CD4-positive, alpha-beta T cell treated with Interleukin-6 at 100 ng/mL for 8 hours (primary cell): ENCODE data around the gene CMIP.
A peak's percentile ranks its signal among the peaks of the same experiment; 100 is the strongest.
"Not testable (repeated sequence)": the region's sequence is repeated elsewhere in the genome, so short reads cannot be mapped to it uniquely, and the experiment has no call there.

Experiments
- DNase-seq: peaks from one replicate; pipeline ENCODE4 v3.0.0-alpha.2; 2020; ENCODE audit warnings: mixed read lengths, low spot score

CMIP gene

DNA sequence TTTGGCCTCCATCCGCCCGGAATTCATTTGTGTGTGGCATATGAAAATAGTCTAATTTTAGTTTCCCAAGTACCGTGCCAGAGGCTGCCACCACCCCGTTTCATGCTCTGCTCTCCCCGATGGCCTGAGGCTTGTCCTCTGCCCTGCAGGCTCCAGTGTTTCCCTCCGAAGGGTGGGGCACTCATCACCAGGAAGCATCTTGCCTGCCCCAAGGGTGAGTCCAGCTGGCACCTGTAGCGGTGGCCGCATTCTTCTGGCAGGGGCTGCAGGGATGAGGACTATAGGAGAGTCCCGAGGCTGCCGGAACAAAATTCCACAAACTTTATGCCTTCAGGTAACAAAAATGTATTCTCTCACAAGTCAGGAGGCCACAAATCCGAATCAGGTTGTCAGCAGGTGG, 23.1 kb upstream of the CMIP start:
- no peak for DNase-seq

DNA sequence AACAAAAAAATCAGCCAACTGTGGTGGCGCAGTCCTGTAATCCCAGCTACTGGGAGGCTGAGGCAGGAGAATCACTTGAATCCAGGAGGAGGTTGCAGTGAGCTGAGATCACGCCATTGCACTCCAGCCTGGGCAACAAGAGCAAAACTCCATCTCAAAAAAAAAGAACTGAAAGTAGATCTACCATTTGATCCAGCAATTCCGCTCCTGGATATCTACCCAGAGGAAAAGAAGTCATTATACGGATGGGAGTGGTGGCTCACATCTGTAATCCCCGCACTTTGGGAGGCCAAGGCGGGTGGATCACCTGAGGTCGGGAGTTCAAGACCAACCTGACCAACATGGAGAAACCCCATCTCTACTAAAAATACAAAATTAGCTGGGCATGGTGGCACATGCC, 22.5 kb upstream of the CMIP start:
- not testable (repeated sequence) for DNase-seq

DNA sequence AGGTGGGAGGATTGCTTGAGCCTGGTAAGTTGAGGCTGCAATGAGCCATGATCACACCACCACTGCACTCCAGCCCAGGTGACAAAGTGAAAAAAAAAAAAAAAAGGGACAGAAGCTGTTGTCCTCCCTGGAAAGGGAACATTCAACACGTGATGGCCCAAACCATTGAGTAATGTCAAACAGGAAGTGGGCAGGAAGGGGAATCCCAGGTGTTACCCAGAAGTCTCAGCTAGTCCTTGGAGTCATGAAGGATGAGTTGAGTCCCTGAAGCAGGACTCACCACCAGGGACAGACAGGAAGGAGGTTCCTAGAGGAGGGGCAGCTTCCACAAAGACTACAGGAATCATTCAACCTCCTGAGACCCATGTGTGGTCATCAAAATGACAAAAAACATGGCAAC, 19.8 kb upstream of the CMIP start:
- no peak for DNase-seq

DNA sequence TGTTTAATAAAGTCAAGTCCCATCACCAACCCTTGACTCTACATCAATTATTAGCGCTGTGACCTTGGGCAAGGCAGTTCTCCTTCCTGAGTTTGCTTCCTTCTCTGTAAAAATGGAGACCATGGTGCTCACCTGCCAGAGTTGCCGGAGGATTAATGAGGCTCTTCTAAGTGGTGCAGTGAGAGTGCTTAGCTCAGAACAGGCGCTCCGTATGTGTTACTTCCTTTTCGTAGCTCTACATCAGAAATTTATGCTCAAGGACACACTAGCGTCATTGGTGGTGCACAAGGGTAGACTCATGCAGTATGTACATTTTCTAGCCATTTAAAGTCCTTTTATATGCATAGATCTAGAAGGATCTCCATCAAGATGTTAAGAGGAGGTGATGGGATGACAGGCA, 17.4 kb upstream of the CMIP start:
- DNase-seq, result no peak

DNA sequence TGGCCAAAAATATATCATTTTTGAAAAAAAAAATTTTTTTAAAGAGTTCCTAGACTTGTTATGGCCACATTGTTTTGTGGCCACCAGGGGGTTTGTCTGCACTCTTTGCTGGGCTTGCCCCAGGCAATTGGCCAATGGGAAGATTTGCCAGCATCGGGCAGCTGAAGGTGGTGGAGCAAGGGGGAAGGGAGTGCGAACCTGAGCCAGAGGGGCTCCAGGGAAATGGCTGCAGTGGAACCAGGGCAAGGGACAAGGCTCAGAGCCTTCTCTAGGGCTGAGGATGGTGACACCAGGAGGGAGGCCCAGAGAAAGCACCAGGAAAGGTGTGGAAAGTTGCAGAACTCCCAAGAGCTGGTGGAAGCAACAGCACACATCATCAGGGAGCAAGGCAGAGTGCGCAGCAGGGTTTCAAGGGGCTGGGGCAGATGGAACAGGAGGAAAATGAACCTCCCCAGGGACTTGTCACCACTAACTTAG, 15.5 kb upstream of the CMIP start:
- no peak for DNase-seq

DNA sequence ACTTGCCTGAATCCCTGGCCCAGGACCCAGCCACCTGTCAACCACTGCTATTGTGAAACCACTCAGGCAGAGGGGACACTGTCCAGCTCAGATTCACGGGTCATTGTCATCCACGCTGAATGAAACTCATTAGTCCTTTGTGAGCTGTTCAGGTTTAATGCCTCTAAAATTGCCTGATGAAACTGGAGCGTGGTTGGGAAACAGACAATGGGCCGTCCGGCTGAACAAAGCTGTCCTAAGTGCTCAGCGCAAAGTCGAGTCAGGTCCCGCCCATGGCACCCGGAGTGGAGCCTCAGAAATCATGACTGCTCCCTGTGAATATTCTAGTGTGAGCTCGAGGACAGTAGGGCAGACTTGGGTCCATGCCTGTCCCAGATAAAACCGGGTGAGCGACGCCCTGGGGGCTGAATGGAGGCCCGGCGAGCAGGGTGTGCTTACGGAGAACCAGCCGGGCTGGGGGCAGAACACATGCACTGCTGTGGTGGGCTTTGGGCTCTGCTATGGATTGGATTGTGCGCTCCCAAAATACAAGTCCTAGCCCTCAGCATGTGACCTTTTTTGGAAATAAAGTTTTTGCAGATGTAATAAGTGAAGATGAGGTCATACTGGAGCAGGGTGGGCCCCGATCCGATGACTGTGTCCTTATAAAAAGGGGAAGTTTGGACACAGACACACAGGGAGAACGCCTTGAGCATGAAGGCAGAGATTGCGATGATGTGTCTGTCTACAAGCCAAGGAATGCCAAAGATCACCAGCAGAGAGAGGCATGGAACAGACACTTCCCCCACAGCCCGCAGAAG, 12.9 kb upstream of the CMIP start:
- DNase-seq, result no peak

DNA sequence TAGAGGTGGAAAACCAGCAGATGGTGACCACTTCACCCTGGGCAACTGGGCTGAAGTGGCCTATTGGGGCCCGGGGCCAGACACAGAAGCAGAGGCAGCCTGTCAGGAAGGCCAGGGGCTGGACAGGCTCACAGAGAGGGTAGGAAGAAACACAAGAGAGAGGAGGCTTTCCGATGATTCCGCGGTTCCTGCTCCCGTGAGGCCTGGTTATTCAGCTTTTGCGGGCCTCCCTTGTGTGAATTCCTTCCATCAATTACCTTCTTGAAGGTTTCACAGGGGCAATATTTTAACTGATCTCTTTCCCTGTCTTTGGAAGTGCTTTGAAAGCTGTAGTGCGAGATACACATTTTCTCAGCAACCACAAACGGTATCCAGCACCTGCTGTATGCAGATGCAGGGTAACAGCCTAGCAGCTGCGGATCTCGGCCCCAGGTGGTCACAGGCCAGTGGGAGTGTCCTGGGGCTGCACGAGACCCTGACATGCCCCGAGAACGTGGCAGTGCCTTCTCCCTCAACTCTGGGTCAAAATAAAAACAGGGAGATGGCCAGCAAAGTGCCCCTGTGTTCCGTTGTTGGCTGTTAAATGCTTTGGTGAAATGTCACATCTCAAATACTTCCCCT, 11.6 kb upstream of the CMIP start:
- no peak for DNase-seq

DNA sequence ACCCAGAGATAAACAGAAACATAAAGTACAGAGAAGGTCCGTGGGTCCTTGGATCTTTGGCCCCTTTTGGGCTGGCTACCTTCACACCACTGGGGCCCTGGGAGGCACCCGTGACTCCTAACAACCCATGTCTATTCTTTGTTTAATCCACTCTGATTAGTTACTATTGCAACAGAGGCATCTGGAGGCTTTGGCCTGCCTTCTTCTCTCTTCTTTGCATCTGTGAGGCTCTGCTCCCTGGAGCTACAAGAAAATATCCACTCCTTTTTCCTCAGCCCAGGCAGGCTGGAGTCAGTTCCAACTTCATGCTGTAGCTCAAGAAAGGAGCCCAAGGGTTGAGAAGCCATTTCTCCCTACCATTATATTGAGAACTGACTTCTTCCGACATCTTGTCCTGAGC, 9.5 kb upstream of the CMIP start:
- no peak for DNase-seq

DNA sequence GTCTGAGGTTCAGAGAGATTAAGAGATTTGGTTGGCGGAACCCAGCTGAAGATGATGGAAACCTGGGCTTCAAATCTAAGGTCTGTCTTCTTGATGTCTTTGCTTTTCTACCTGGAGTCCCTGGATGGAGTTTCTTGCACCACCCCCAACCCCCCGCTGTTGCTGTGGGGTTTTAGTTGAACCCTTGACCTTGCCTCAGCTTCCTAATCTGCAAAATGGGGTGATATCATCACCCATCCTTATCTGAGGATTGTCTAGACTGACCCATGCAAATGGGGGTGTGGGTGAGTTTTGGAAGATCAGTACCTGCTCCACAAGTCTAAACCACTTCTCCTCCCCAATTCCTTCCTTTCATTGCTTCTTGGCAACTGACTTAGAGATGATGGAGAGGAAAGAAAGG, 9.0 kb upstream of the CMIP start:
- no peak for DNase-seq

DNA sequence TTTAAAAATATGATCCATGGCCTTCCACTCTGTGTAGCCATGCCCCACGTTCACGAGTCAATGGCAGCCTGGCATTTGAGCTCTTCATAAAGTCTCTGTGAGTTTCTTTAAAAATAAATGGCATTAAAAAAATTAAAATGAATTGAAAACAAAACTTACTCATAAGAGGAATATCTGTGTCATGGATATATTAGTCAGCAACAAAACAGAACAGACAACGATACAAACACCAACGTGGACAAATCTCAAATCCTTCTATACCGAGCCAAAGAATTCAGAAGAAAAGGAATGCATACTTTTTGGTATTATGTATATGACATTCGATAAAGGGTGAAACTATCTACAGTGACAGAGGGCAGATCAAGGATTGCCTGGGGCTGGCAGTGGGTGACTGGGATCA, 8.2 kb upstream of the CMIP start:
- no peak for DNase-seq

DNA sequence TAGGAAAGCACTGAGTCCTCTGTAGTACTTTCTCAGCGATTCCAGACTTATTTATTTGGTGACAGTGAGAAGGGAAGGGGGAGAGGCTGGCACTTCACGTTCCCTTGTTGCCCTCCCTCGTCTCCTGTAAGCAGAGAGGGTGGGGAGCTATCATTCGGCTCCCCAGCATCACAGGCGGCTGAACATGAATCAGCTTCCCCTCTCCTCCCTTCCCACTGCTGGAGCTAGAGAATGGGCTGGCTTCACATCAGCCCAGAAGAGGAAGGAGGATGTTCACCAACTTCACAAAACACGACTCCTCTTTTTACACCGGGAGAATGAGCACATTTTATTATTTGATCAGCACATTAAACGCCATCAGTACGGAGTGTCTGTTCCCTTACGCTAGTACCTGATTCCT, 6.7 kb upstream of the CMIP start:
- DNase-seq, result no peak

DNA sequence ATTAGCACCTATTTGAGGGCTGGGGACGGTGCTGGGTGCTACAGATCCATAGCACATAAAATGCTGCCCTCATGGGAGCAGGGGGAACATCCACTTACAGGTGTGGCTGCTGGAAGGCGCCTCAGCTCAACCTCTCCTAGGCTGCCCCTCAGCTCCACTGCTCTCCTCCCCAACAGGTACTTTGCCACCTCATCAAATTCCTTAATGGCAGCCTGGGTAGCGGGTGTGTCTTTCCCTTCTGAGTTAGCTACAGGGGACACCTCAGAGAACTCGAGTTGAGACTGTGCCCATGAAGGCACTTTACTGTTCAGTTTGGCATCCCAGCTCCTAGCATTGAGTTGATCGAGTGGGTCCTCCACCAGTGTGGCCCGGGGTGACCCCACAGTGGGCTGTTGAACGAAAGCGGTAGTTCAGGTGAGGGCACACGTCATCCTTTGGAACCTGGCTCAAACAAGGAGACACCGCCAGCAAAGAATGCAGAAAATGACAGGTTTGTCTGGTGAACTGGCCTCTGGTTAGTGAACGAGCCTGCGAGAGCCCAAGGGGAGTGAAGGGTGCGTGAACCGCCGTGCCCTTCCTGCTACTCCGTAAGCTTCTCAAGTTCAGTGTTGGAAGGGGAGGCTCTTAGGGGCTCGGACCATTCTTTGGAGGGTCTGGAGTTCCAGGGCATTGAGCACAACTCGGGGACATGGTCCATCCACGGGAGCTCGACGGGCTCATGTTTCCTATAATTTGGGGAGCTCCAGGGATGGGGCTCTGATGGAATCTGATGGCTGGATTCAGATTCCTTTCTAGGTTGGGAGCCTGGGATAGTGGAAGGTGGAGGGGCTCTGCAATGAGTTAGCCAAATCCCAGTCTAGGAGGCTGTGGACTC, 3.5 kb upstream of the CMIP start:
- no peak for DNase-seq

DNA sequence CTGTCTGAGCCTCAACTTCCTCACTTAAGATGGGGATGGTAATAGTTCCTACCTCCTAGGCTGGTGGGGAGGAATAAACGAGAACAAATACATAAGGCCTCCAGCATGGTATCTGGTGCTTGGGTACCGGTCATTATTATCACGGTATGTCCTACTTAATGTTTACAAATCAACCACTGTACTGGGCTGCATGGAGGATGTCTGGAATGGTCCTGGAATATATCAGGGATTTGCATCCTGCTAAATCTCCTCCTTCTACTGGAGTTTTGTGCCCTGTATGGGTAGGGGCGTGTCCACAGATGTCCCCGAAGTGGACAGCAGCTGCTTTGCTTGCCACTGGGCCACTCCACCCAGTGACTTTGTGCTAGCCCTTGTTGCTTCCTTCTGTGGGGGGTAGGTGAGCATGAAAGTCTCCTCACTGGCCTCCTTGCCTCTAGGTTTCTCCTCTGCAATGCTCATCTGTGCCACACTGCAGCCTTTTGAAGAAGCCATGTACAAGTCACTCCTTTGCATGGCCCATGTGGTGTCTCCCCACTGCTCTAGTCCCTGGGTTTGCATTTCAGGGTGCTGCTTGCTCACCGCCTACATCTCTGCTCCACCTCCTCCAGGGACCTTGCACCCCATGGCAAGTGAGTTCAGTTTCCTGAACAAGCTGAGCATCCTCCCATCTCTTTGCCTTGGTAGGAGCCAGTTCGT, 2.2 kb upstream of the CMIP start:
- no peak for DNase-seq

DNA sequence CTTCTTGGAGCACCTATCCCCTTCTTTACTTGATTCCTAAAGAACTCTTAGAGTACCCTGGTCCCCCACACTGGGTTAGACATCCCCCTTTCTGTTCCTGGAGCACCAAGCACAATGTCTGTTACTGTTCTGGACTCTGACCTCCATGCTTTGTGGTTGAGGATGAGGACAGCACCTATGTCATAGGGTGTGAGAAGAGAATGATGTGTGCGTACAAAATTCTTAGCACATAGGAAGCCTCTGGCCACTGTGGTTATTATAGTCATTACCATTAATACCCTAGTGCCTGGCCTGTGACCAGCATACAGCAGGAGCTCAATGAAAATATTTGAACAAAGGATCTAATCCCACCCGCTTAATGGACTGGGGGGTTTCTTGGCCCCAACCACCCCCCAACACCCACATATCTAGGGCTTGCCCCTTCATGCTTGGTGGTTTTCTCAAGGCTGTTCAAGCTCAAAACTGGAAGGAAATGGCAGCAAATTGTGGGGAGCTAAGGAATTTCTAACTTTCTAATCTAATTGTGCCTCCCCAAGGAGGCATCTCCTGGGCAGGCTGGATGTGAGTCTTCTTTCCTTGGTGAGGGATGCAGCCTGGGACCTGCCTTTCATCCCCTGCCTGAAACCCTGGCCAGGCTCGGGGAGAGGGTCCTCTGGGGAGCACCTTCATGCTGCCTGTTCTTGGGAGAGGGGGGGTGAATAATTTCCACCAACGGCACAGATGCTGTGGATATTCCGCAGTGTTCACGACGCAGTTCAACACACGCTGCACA, 1.5 kb upstream of the CMIP start:
- no peak for DNase-seq

DNA sequence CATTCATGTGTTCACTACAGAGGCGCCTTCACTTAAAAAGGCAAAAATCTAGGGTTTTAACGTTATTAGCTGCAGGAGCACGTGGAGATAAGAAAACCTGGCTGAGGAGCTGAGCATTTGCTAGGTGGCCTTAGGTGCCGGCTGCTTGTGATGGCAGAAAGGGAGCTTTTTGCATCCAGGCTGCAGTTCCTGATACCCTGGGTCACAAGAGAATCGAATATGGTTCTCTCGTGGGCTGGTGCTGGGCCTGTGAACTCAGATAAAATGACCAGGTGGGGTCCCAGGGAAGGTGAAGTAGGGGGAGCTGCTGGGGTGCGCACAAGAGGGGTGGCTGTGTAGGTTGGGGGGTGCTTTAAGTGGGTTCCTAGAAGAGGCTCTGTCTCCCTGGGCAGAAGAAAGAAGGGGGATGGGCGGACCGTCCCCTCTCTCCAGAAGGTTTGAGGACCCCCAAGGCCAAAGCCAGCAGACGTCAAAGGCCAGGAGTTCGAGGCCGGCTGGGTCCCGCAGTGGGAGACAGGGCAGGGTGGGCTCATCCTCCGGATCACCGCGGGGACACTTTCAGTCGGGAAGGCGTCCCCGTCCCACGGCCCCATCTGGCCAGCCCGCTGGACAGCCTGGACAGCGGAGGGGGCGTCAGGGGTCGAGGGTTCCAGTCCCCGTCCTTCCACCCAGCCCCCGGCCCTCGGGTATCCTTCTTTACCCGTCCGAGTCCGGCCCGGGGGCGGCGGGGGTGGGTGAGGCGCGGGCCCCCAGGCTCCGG, 740 bp upstream of the CMIP start:
- DNase-seq, result no peak

DNA sequence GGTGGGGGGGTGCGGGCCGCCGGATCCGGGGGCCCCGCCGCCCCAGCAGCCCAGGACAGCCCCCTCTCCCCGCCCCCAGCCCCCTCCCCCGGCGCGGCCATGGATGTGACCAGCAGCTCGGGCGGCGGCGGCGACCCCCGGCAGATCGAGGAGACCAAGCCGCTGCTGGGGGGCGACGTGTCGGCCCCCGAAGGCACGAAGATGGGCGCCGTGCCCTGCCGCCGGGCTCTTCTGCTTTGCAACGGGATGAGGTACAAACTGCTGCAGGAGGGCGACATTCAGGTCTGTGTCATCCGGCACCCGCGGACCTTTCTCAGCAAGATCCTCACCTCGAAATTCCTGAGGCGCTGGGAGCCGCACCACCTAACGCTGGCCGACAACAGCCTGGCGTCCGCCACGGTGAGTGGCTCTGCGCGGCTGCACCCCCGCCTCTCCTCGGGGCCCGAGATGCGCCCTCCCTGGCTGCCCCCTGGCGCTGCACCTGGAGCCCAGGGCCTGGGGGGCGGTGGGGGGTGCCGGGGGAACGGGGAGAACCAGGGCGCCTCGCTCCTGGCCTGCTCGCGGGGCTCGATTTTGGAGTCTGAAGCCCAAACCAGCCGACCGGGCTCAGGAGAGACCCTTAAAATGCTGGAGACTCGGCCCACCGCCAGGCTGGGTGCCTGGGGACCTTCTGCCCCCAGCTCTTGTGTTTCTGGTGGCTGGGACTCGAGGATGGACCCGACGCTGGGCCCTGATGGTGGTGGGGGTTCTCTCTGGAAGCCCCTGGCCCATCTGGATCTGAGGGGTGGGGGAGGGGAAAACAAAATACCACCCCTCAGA, 744 bp downstream of the CMIP start:
- peak; percentile 30 for DNase-seq

DNA sequence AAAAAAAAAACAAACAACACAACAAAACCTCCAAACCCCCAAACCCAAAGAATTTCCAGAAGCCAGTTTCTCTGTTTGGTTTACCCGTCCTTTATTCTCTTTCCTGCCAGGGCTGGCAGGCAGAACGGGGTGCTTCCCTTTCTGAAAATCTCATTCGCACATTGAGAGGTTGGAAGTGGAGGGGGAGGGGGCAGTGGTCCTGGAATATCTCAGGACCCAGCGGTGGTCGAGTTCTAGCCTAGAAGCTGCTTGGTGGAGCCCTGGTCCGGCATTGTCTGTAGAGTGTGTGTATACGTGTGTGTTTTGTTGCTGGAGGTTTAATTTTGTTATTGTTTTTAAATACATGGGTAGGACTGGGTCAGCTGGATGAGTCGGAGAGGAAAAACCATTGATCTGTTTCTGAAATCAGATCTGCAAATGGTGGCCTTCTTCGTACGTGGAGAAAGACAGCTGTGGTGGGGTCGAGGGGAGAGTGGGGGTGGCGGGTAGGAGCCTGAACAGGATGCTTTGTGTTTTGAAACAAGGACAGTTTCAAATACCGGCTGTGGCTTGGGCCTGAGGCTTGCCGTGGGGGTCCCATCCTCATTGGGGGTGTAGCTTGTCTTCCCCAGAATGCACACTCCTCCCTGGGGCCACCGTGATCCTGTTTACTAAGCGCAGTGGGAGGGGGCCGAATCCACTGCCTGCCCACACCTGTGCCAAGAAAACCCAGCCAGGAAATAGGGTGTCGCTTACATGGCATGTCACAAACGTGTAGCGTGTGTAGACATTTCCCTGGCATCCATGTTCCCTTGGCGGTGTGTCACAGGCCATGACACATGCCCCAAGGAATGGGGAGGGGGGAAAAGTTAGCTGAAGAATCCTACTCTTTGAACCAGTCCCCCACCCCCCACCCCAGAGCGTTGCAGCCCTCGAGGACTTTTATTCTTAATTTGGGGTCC, 1.6 kb downstream of the CMIP start:
- DNase-seq, result peak; percentile 29

DNA sequence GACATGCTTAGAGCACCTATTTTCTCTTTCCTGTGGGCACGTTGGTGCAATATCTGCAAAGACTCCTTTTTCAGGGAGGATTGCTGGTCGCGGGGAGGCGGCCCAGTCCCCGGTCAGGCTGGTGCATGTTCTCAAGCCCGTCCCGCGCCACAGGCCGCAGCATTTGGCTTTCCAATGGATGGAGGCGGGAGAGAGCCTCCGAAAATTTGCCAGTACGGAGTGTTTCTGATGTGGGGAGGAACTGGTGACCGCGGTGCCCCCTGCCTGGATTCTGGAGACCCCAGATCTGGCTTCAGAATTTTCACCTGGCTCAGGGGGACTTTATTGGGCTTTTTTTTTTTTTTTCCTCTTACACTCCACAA, 2.3 kb downstream of the CMIP start:
- no peak for DNase-seq
